HuH-7 (cell line): Measurements from ENCODE around the gene SEPTIN14.
"Not testable (repeated sequence)": the region's sequence is repeated elsewhere in the genome, so short reads cannot be mapped to it uniquely, and the experiment has no call there.

ENCODE experiments used
- DNase-seq: peaks from one replicate; pipeline ENCODE4 v3.0.0; 2011; ENCODE audit warnings: low spot score

Gene SEPTIN14

DNA sequence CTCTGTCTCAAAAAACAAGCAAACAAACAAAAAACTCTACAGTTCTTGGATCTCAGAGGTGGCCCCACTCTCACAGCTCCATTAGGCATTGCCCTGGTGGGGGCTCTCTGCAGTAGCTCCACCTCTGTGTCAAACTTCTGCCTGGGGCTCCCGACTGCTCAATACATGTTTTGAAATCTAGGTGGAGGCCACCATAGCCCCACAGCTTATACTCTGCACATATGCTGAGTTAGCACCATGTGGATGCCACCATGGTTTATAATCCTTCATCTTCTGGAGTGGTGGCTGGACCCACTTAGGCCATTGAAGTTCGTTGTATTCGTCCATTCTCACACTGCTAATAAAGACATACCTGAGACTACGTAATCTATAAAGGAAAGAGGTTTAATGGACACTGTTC lies 78.4 kb downstream of the SEPTIN14 start:
- DNase-seq, result no peak

DNA sequence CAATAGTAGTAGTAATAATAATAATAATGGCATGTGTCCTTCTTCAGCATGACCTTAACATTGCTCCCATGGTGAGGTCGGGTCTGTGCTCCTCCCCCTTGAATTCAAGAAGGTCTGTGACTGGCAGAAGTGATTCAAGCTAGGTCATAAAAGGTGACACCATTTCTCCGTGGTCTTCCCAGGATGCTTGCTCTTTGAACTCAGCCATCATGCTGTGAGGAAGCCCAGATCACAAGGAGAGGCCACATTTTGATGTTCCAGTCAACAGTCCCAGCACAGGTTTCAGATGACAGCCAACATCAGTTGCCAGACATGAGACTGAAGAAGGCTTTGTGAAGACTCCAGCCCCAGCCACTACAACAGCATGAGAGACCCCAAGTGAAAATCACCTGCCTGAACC lies 83.9 kb downstream of the SEPTIN14 start:
- DNase-seq, result no peak

DNA sequence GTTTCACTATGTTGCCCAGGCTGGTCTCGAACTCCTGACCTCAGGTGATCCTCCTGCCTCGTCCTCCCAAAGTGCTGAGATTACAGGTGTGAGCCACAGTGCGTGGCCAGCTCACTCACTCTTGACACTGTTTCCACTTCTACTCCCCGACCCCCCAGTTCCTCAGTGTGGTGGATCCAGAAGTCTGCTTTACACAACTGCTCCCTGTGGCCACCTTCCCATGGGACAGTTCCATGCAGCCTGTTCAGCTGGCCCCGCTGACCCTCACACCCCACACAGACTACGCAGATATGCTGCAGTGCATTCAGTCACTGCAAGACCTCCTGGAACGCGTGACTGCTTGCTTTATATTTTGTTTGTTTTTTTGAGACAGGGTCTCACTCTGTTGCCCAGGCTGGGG lies 86.4 kb downstream of the SEPTIN14 start:
- DNase-seq, result no peak

DNA sequence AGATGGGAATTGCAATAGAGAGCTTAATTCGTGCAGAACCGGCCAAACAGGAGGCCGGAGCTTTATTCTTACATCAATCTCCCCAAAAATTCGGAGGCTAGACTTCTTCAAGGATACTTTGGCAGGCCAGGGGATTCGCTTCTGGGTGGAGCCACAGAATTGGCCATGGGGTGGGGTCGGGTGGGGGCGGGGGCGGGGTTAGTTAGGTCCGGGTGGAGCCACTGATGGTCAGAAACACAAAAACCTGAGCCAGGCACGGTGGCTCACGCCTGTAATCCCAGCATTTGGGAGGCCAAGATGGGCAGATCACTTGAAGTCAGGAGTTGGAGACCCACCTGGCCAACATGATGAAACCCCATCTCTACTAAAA lies 87.5 kb downstream of the SEPTIN14 start:
- DNase-seq, result no peak

DNA sequence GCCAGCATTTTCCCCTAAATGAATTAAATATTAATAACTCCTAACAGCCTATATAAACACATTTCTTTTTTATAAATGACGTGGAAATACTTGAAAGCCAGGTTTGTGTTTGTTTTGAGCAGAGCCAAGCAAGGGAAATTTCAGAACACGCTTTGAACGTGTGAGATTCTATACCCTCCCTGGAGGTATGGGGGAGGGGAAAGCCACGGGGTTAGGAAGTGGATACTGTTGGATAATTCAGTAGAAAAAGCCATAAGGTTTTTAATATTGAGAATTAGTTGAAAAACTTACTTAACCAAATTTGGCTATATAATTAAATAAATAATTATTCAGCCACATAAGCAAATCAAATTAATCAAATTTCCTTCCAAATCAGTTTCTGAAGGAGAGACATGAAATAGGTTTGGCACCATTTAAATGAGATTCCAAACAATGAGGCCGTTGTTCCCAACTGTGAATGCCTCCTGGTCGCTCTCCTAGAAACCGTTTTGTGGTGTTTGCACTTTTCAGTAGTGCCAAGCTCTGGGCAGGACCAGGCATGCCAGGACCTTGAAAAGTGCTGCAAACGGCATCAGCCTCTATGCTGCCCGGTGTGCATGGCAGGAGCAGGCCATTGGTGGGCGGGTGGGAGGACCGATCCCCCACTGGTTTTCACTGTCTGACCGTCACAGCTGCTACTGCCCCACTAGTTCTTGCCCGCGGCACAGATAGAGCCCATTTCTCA lies 88.1 kb downstream of the SEPTIN14 start:
- DNase-seq, result no peak

DNA sequence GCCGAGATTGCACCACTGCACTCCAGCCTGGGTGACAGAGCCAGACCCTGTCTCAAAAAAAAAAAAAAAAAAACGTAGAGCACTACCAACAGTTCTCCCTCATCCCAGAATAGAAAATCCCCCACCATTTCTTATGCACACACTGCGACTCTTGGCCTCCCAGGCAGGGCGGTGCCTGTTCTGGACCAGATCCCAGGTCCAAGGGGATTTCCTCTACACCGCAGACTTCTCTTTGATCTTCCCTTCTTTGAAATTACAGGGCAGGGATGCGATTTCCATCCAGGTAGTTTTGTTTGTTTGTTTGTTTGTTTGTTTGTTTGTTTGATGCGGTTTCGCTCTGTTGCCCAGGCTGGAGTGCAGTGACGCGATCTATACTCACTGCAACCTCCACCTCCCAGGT lies 91.8 kb downstream of the SEPTIN14 start:
- no peak for DNase-seq

DNA sequence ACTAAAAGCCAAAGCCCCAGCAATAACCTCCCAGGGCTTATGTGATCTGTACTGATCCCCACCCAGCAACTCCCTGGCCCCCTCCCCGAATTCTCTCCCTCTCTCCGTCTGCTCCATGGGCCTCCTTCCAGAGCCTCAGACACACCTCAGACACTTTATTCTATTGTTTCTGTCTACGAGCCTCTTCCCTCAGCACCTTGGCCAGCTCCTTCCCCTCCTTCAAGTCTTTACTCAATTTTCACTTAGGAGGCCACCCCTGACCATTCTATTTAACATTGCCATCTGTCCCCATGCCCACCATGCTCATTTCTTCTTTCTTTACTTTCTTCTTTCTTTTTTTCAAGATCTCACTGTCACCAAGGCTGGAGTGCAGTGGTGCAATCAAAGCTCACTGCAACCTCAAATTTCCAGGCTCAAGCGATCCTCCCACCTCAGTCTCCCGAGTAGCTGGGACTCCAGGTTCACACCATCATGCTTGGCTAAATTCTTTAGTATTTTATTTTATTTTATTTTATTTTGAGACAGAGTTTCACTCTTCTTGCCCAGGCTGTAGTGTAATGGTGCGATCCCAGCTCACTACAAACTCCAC lies 109.2 kb downstream of the SEPTIN14 start:
- not testable (repeated sequence) for DNase-seq

DNA sequence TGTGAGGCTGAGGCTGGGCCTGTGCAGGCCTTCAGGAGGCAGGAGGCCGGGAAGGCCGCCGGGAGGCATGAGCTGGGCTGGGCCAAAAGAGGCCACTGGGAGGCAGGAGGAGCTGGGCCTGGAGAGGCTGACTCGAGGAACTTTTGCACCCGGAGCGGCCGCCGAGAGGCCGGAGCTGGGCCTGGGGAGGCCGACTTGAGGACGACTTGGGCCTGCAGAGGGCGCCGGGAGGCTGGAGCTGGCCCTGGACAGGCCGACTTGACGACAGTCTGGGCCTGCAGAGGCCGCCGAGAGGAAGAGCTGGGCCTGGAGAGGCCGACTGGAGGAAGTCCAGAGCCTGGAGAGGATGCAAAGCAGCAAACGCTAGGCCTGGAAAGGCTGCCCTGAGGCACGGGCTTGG lies 117.8 kb downstream of the SEPTIN14 start:
- not testable (repeated sequence) for DNase-seq
